Prostate gland (tissue), 2 donors: ENCODE data around the gene PNPLA7.
"Not testable (repeated sequence)": the region's sequence is repeated elsewhere in the genome, so short reads cannot be mapped to it uniquely, and the experiment has no call there.

Experiments used
- POLR2A ChIP-seq: fragments of 450-650 bp; IDR thresholded peaks from one replicate; pipeline ENCODE4 v1.6.1; 2016; ENCODE audit warnings: antibody characterized with exemption, mild to moderate bottlenecking
- POLR2AphosphoS5 ChIP-seq: sonication (generic); formaldehyde crosslinking; IDR thresholded peaks from one replicate; pipeline ENCODE4 v1.6.1; 2017; ENCODE audit warnings: antibody characterized with exemption
- TF ChIP-seq, protein P1 (sequence below), 4 experiments: fragments of 200-600 bp in 2 of 4; fragments of 450-650 bp in 2 of 4; sonication (generic) in 2 of 4; IDR thresholded peaks; 1 replicate in 3 of 4; 2 replicates in 1 of 4; pipeline ENCODE4 v1.5.1; 2016 to 2019; ENCODE audit warnings: antibody characterized with exemption in 4 of 4, mild to moderate bottlenecking in 2 of 4, moderate library complexity in 2 of 4

DNA sequence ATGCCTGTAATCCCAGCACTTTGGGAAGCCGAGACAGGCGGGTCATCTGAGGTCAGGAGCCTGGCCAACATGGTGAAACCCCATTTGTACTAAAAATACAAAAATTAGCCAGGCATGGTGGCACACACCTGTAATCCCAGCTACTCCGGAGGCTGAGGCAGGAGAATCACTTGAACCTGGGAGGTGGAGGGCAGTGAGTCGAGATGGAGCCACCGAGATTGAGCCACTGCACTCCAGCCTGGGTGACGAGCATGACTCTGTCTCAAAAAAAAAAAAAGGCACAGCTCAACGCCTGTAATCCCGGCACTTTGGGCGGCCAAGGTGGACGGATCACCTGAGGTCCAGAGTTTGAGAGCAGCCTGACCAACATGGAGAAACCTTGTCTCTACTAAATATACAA, 3.5 kb upstream of the PNPLA7 start:
- TF ChIP-seq POLR2A, POLR2AphosphoS5: not testable (repeated sequence)
- TF ChIP-seq, protein P1, sequence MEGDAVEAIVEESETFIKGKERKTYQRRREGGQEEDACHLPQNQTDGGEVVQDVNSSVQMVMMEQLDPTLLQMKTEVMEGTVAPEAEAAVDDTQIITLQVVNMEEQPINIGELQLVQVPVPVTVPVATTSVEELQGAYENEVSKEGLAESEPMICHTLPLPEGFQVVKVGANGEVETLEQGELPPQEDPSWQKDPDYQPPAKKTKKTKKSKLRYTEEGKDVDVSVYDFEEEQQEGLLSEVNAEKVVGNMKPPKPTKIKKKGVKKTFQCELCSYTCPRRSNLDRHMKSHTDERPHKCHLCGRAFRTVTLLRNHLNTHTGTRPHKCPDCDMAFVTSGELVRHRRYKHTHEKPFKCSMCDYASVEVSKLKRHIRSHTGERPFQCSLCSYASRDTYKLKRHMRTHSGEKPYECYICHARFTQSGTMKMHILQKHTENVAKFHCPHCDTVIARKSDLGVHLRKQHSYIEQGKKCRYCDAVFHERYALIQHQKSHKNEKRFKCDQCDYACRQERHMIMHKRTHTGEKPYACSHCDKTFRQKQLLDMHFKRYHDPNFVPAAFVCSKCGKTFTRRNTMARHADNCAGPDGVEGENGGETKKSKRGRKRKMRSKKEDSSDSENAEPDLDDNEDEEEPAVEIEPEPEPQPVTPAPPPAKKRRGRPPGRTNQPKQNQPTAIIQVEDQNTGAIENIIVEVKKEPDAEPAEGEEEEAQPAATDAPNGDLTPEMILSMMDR (IDR thresholded peaks at IDR 0.05): not testable (repeated sequence)
